Prostate gland (tissue), 2 donors: ENCODE data around the gene HSPD1. TPM values are rescaled to one million over a fixed set of nuclear protein-coding genes. Genes with fewer than 3 reads are reported as not detected.

Experiments used
- DNase-seq: peaks from one replicate; pipeline ENCODE4 v3.0.0-alpha.2; 2019; ENCODE audit warnings: low spot score
- H3K27ac ChIP-seq, 2 donors: fragments of 200-600 bp; sonication (generic); 2 replicates each; pipeline ENCODE4 v1.5.1; 2017 to 2019
- H3K27me3 ChIP-seq: fragments of 200-600 bp; sonication (generic); replicated peaks from 2 replicates; pipeline ENCODE4 v1.5.1; 2019; ENCODE audit not compliant: insufficient read depth
- H3K36me3 ChIP-seq, 2 donors: fragments of 200-600 bp; sonication (generic); 1 replicate in 1 of 2; 2 replicates in 1 of 2; pipeline versions ENCODE4 v1.5.1 to v1.8.1; 2017 to 2019
- H3K4me1 ChIP-seq: fragments of 200-600 bp; sonication (generic); replicated peaks from 2 replicates; pipeline ENCODE4 v1.5.1; 2019
- H3K4me3 ChIP-seq, 2 donors: fragments of 200-600 bp; sonication (generic); 2 replicates each; pipeline ENCODE4 v1.5.1; 2017 to 2019
- H3K9me3 ChIP-seq: fragments of 200-600 bp; sonication (generic); 2 replicates; pipeline ENCODE4 v1.5.1; 2017
- CTCF ChIP-seq, 4 experiments: fragments of 200-600 bp in 2 of 4; fragments of 450-650 bp in 2 of 4; sonication (generic) in 2 of 4; IDR thresholded peaks; 1 replicate in 3 of 4; 2 replicates in 1 of 4; pipeline ENCODE4 v1.5.1; 2016 to 2019; ENCODE audit warnings: antibody characterized with exemption in 4 of 4, mild to moderate bottlenecking in 2 of 4, moderate library complexity in 2 of 4
- POLR2A ChIP-seq: fragments of 450-650 bp; IDR thresholded peaks from one replicate; pipeline ENCODE4 v1.6.1; 2016; ENCODE audit warnings: antibody characterized with exemption, mild to moderate bottlenecking
- POLR2AphosphoS5 ChIP-seq: sonication (generic); formaldehyde crosslinking; IDR thresholded peaks from one replicate; pipeline ENCODE4 v1.6.1; 2017; ENCODE audit warnings: antibody characterized with exemption
- whole genome bisulfite sequencing: methylation state at CpG from one replicate; pipeline ENCODE4 v1.1.5; 2018; 5-methylcytosine and 5-hydroxymethylcytosine counted together
- intact Hi-C: fragments of 100-400 bp; cut with DNase I; formaldehyde crosslinking; loops from one replicate; pipeline ENCODE4 v1.14.2; 2022
- total RNA-seq, 2 donors: library from RNA; depleted of rRNA; stranded (reverse); fragments of >200 nt; gene quantifications; one replicate each; pipeline ENCODE4 v1.1.0, GENCODE V29; 2016

Gene HSPD1
- total RNA-seq, 2 donors from 2014 or later: 95.5 to 110 TPM

GRCh38 chr2:197472166-197472565, 27.5 kb downstream of the HSPD1 start:
- no peaks in the 10 kb centered on the region for H3K27me3 ChIP-seq
- no peak for TF ChIP-seq CTCF (IDR thresholded peaks at IDR 0.05)
- no peak for TF ChIP-seq POLR2AphosphoS5
- TF ChIP-seq POLR2A: no peak
- H3K36me3 ChIP-seq: no peaks in the 10 kb centered on the region
- 96% methylated on average over 5 of the region's 5 CpGs for WGBS
- H3K4me1 ChIP-seq: no peaks in the 10 kb centered on the region
- no peak overlapping the region for H3K27ac ChIP-seq
- no peaks in the 10 kb centered on the region for H3K9me3 ChIP-seq
- intact Hi-C loops: no loop called here
- H3K4me3 ChIP-seq: no peak overlapping the region
- DNase-seq: no peak

- 79% methylated on average over 1 of the region's 1 CpG for WGBS
- H3K27me3 ChIP-seq: no peaks in the 10 kb centered on the region
- H3K36me3 ChIP-seq: peaks cover 0 to 6% of the 10 kb centered on the region in 2 donors
- intact Hi-C loops: no loop called here
- TF ChIP-seq CTCF (IDR thresholded peaks at IDR 0.05) (no peak), POLR2A (no peak), POLR2AphosphoS5 (no peak)
- H3K4me3 ChIP-seq: no peak overlapping the region
- H3K27ac ChIP-seq: no peak overlapping the region
- H3K4me1 ChIP-seq: no peaks in the 10 kb centered on the region
- no peaks in the 10 kb centered on the region for H3K9me3 ChIP-seq
- DNase-seq: no peak
These were observed 35.5 kb downstream of the HSPD1 start for GRCh38 chr2:197464175-197464574.

GRCh38 chr2:197461057-197461456, 38.6 kb downstream of the HSPD1 start:
- TF ChIP-seq POLR2A (no peak), CTCF (IDR thresholded peaks at IDR 0.05) (no peak)
- no peak overlapping the region for H3K27ac ChIP-seq
- H3K9me3 ChIP-seq: no peaks in the 10 kb centered on the region
- intact Hi-C loops: no loop called here
- DNase-seq: no peak
- 95% methylated on average over 2 of the region's 2 CpGs for WGBS
- H3K27me3 ChIP-seq: no peaks in the 10 kb centered on the region
- peaks cover 0 to 6% of the 10 kb centered on the region in 2 donors for H3K36me3 ChIP-seq
- no peak overlapping the region for H3K4me3 ChIP-seq
- no peaks in the 10 kb centered on the region for H3K4me1 ChIP-seq

- Histone ChIP-seq H3K27me3 (no peaks in the 10 kb centered on the region), H3K36me3 (peaks cover 0 to 6% of the 10 kb centered on the region in 2 donors), H3K27ac (no peak overlapping the region), H3K9me3 (no peaks in the 10 kb centered on the region), H3K4me1 (no peaks in the 10 kb centered on the region), H3K4me3 (no peak overlapping the region)
- intact Hi-C loops: no loop called here
- no peak for DNase-seq
- TF ChIP-seq CTCF (IDR thresholded peaks at IDR 0.05) (no peak), POLR2A (no peak), POLR2AphosphoS5 (no peak)
- WGBS: 68% methylated on average over 4 of the region's 4 CpGs
These were observed 39.0 kb downstream of the HSPD1 start for GRCh38 chr2:197460649-197461048.

- WGBS: 100% methylated on average over 1 of the region's 1 CpG
- Histone ChIP-seq H3K4me3 (no peak overlapping the region), H3K4me1 (peaks cover 3% of the 10 kb centered on the region), H3K36me3 (no peaks in the 10 kb centered on the region), H3K27ac (no peak overlapping the region), H3K9me3 (no peaks in the 10 kb centered on the region), H3K27me3 (no peaks in the 10 kb centered on the region)
- no peak for DNase-seq
- no peak for TF ChIP-seq CTCF (IDR thresholded peaks at IDR 0.05)
- TF ChIP-seq POLR2AphosphoS5: no peak
- intact Hi-C loops: loop anchor here (10.0 kb wide), 1 partner anchor 249 kb away; the partner anchor contains the start of gene MARS2
These were observed 44.2 kb downstream of the HSPD1 start for GRCh38 chr2:197455428-197455827.
